NCI-H128 (cell line): Measurements from ENCODE around the gene HDAC9.

Source experiments
- DNase-seq: peaks from one replicate; lab custom pipeline; 2025; ENCODE audit not compliant: unreplicated experiment; lab: John Stamatoyannopoulos, UW

HDAC9 gene

GRCh38 chr7:18771834-18772566 is 276.5 kb downstream of the HDAC9 start:
- no peak for DNase-seq

- no peak for DNase-seq
Measured at GRCh38 chr7:18772567-18772965, 277.0 kb downstream of the HDAC9 start.

GRCh38 chr7:18777314-18777713 is 281.8 kb downstream of the HDAC9 start:
- no peak for DNase-seq

- no peak for DNase-seq
Measured at GRCh38 chr7:18778594-18778993, 283.0 kb downstream of the HDAC9 start.

- DNase-seq: no peak
Measured at GRCh38 chr7:18780266-18780665, 284.7 kb downstream of the HDAC9 start.

GRCh38 chr7:18780938-18781337 is 285.4 kb downstream of the HDAC9 start:
- DNase-seq: no peak

- DNase-seq: no peak
Measured at GRCh38 chr7:18786196-18786727, 290.7 kb downstream of the HDAC9 start.

- DNase-seq: no peak
Measured at GRCh38 chr7:18786796-18787195, 291.2 kb downstream of the HDAC9 start.

GRCh38 chr7:18788026-18788425 is 292.5 kb downstream of the HDAC9 start:
- DNase-seq: no peak

- DNase-seq: no peak
Measured at GRCh38 chr7:18792871-18793595, 297.5 kb downstream of the HDAC9 start.

- DNase-seq: no peak
Measured at GRCh38 chr7:18796216-18796615, 300.7 kb downstream of the HDAC9 start.

- no peak for DNase-seq
Measured at GRCh38 chr7:18798088-18798906, 302.7 kb downstream of the HDAC9 start.

- DNase-seq: no peak
Measured at GRCh38 chr7:18799899-18800298, 304.4 kb downstream of the HDAC9 start.

- DNase-seq: no peak
Measured at GRCh38 chr7:18803923-18804322, 308.4 kb downstream of the HDAC9 start.

- no peak for DNase-seq
Measured at GRCh38 chr7:18806177-18806576, 310.6 kb downstream of the HDAC9 start.

GRCh38 chr7:18808026-18808425 is 312.5 kb downstream of the HDAC9 start:
- DNase-seq: no peak

GRCh38 chr7:18815261-18815960 is 319.9 kb downstream of the HDAC9 start:
- no peak for DNase-seq

GRCh38 chr7:18820981-18821380 is 325.4 kb downstream of the HDAC9 start:
- DNase-seq: no peak

- DNase-seq: no peak
Measured at GRCh38 chr7:18821554-18821953, 326.0 kb downstream of the HDAC9 start.

GRCh38 chr7:18824157-18824556 is 328.6 kb downstream of the HDAC9 start:
- no peak for DNase-seq
